OCI-LY1 (cell line): Measurements from ENCODE around the gene CCNT2.

Source experiments
- H2AFZ ChIP-seq: fragments of 200-600 bp; sonication (generic), shearing (Covaris generic); 2 replicates; pipeline ENCODE4 v1.6.0; 2014; ENCODE audit warnings: antibody characterized with exemption, mild to moderate bottlenecking, low read length
- H3F3A ChIP-seq: fragments of 200-600 bp; sonication (generic), shearing (Covaris generic); 2 replicates; pipeline ENCODE4 v1.6.0; 2014; ENCODE audit warnings: mild to moderate bottlenecking, antibody characterized with exemption, low read length, moderate library complexity; ENCODE audit not compliant: insufficient read depth
- H3K27ac ChIP-seq: fragments of 200-600 bp; sonication (generic); 2 replicates; pipeline ENCODE4 v1.5.1; 2014; ENCODE audit warnings: low read length, mixed run types, mild to moderate bottlenecking, low read depth; ENCODE audit not compliant: poor library complexity, severe bottlenecking
- H3K27me3 ChIP-seq: fragments of 200-600 bp; sonication (generic); 2 replicates; pipeline ENCODE4 v1.6.0; 2014; ENCODE audit warnings: antibody characterized with exemption, mild to moderate bottlenecking, low read length, moderate library complexity; ENCODE audit not compliant: insufficient read depth
- H3K36me3 ChIP-seq: fragments of 200-600 bp; sonication (generic); 2 replicates; pipeline ENCODE4 v1.6.1; 2014; ENCODE audit warnings: mild to moderate bottlenecking, antibody characterized with exemption, low read length, moderate library complexity, mixed read lengths; ENCODE audit not compliant: insufficient read depth
- H3K4me1 ChIP-seq: fragments of 200-600 bp; sonication (generic); 2 replicates; pipeline ENCODE4 v1.5.1; 2014; ENCODE audit warnings: mild to moderate bottlenecking, low read length, moderate library complexity; ENCODE audit not compliant: insufficient read depth, severe bottlenecking
- H3K4me2 ChIP-seq: fragments of 200-600 bp; sonication (generic), shearing (Covaris generic); 2 replicates; pipeline ENCODE4 v1.6.1; 2014; ENCODE audit warnings: low read length
- H3K4me3 ChIP-seq: fragments of 200-600 bp; sonication (generic); 2 replicates; pipeline ENCODE4 v1.5.1; 2014; ENCODE audit warnings: low read length, low read depth, mild to moderate bottlenecking, mixed read lengths; ENCODE audit not compliant: poor library complexity, severe bottlenecking
- H3K79me2 ChIP-seq: fragments of 200-600 bp; shearing (Covaris generic); 2 replicates; pipeline ENCODE4 v1.6.1; 2016; ENCODE audit warnings: mixed run types, low read length, mixed read lengths; ENCODE audit not compliant: insufficient read depth
- H3K9ac ChIP-seq: fragments of 200-600 bp; sonication (generic), shearing (Covaris generic); 2 replicates; pipeline ENCODE4 v1.6.1; 2014; ENCODE audit warnings: mild to moderate bottlenecking, low read length, mixed read lengths
- H3K9me2 ChIP-seq: fragments of 200-600 bp; sonication (generic), shearing (Covaris generic); 2 replicates; pipeline ENCODE4 v1.6.1; 2014; ENCODE audit warnings: low read depth, mild to moderate bottlenecking, low read length, mixed read lengths
- H3K9me3 ChIP-seq: fragments of 200-600 bp; shearing (Covaris generic); 2 replicates; pipeline ENCODE4 v1.6.1; 2014; ENCODE audit warnings: low read length, mixed read lengths
- H4K20me1 ChIP-seq: fragments of 200-600 bp; sonication (generic), shearing (Covaris generic); 2 replicates; pipeline ENCODE4 v1.6.0; 2016; ENCODE audit warnings: mild to moderate bottlenecking, low read length; ENCODE audit not compliant: insufficient read depth
- CTCF ChIP-seq: fragments of 200-600 bp; sonication (generic), shearing (Covaris generic); IDR thresholded peaks from 2 replicates; pipeline ENCODE4 v1.5.1; 2017; ENCODE audit warnings: mild to moderate bottlenecking, antibody characterized with exemption, low read length, moderate library complexity, mixed read lengths
- EZH2 ChIP-seq: fragments of 200-600 bp; sonication (generic), shearing (Covaris generic); IDR thresholded peaks from 2 replicates; pipeline ENCODE4 v1.8.0; 2017; ENCODE audit warnings: borderline replicate concordance, mixed run types, mild to moderate bottlenecking, antibody characterized with exemption, low read length, moderate library complexity, mixed read lengths

CCNT2 gene

GRCh38 chr2:134912361-134912760 is 6.3 kb upstream of the CCNT2 start:
- no peaks in the 10 kb centered on the region for H3K36me3 ChIP-seq
- no peak overlapping the region for H3K27ac ChIP-seq
- H3K9me3 ChIP-seq: no peaks in the 10 kb centered on the region
- peaks cover 3% of the 10 kb centered on the region; the same call in 1 of the 2 replicates for H3K27me3 ChIP-seq
- H2AFZ ChIP-seq: no peak overlapping the region
- peaks cover 6% of the 10 kb centered on the region for H3K4me1 ChIP-seq
- no peaks in the 10 kb centered on the region for H3K79me2 ChIP-seq
- TF ChIP-seq CTCF: no peak
- TF ChIP-seq EZH2: no peak
- H3F3A ChIP-seq: no peaks in the 10 kb centered on the region
- H4K20me1 ChIP-seq: no peaks in the 10 kb centered on the region
- no peak overlapping the region for H3K9ac ChIP-seq
- H3K4me3 ChIP-seq: no peak overlapping the region
- no peak overlapping the region for H3K4me2 ChIP-seq
- H3K9me2 ChIP-seq: no peaks in the 10 kb centered on the region

- Histone ChIP-seq H3K4me1 (peaks cover 30% of the 10 kb centered on the region), H3K4me3 (peak overlapping the region; percentile 87), H3K9ac (peak overlapping the region; percentile 78), H3K36me3 (peaks cover 26% of the 10 kb centered on the region), H3K79me2 (peaks cover 36% of the 10 kb centered on the region), H3K27me3 (no peaks in the 10 kb centered on the region), H3K9me3 (no peaks in the 10 kb centered on the region), H3F3A (no peaks in the 10 kb centered on the region), H2AFZ (peak overlapping the region; percentile 20), H4K20me1 (0 out of 2 replicates have a peak, but pooled peaks cover 7% of the 10 kb centered on the region), H3K27ac (peak overlapping the region; percentile 95), H3K4me2 (peak overlapping the region; percentile 74), H3K9me2 (no peaks in the 10 kb centered on the region)
- TF ChIP-seq CTCF (no peak), EZH2 (no peak)
These were observed 1.2 kb upstream of the CCNT2 start for GRCh38 chr2:134917360-134917865.

- Histone ChIP-seq H3K9ac (peak overlapping the region; percentile 78), H4K20me1 (0 out of 2 replicates have a peak, but pooled peaks cover 7% of the 10 kb centered on the region), H3F3A (no peaks in the 10 kb centered on the region), H3K27ac (peak overlapping the region; percentile 95), H3K27me3 (no peaks in the 10 kb centered on the region), H3K79me2 (peaks cover 42% of the 10 kb centered on the region), H3K36me3 (peaks cover 30% of the 10 kb centered on the region), H3K9me2 (no peaks in the 10 kb centered on the region), H2AFZ (peak overlapping the region; percentile 20), H3K4me1 (peaks cover 30% of the 10 kb centered on the region), H3K4me3 (peak overlapping the region; percentile 87), H3K4me2 (peak overlapping the region; percentile 74), H3K9me3 (no peaks in the 10 kb centered on the region)
- TF ChIP-seq EZH2: no peak
- no peak for TF ChIP-seq CTCF
These were observed 615 bp upstream of the CCNT2 start for GRCh38 chr2:134917888-134918525.
